HG02852 (cell line): ENCODE results near the gene HSPA9.

Experiments
- ATAC-seq: cut with Tn5 transposase; IDR thresholded peaks from one replicate; pipeline ENCODE4 v1.9.1; 2021; ENCODE audit warnings: mild to moderate bottlenecking, moderate library complexity; ENCODE audit not compliant: unreplicated experiment

The HSPA9 gene

GRCh38 chr5:138575194-138576015, at the start of gene HSPA9:
Gene HSPA9 (minus strand): TSS chr5:138575401. CDS start chr5:138575318, 83 bp downstream.
- ATAC-seq, result peak; percentile 77

GRCh38 chr5:138623053-138623452, 47.9 kb upstream of the HSPA9 start:
- no peak for ATAC-seq

DNA sequence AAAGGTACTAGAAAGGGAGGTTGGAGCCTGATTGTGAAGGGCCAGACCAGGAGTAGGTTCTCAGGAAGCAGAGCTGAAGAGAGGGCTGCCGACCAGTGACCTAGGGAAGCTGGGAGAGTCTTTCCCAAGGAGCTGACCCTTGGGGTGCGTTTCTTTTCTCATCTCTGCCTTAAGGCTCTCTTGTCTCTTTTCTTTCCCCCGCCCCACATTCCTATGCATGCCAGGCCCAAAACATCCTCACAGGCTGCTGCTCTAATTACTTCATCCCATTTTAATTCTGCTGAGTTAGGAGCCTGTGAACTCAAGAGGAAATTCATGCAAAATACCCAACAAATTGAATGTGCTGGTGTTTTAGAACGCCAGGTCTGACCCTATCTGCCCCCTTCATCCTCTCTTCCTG, 46.9 kb upstream of the HSPA9 start:
- no peak for ATAC-seq

DNA sequence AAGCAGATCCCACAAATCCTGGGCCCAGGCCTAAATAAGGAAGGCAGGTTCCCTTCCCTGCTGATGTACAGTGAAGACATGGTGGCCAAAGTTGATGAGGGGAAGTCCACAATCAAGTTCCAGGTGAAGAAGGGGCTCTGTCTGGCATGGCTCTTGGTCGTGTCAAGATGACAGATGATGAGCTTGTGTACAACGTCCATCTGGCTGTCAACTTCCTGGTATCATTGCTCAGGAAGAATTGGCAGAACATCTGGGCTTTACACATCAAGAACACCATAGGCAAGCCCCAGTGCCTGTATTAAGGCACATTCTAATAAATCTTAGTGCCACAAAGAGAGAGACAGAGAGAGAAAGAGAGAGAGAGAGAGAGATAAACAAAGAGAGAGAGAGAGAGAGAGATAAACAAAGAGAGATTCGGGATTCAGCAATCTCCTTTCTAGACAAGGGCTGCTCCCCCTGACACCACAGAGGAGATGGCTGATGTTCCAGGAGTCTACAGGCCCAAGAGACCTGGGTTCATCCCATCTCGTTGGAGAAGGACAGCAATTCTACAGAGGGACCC, 45.5 kb upstream of the HSPA9 start:
- ATAC-seq, result no peak

GRCh38 chr5:138616508-138616907, 41.3 kb upstream of the HSPA9 start:
- no peak for ATAC-seq

GRCh38 chr5:138615461-138615860, 40.3 kb upstream of the HSPA9 start:
- ATAC-seq, result no peak

DNA sequence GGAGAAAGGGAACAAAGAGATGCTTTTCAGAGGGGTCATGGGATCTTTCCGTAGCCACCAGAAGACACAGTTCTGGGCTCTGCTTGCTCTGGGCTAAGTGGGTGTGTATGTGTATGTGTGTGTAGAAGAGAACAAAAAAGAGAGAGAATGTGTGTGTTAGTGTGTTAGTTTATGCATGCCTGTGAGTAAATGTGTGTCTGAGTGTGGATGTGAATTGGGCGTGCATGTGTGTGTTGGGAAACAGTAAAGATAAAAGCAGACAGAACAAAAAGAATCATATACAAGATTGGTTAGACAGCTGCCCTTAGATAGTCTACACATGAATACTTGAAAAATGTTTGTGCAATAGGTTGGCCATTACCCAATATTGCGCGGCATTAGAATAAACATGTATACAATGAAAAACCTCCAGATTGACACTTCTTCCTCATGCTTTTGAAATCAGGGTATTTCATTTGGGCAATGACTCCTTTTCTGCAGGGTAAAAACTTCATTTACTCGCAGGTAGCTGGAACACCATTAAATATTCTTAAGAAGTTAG, 36.5 kb upstream of the HSPA9 start:
- ATAC-seq, result no peak

GRCh38 chr5:138610918-138611677, 35.9 kb upstream of the HSPA9 start:
- ATAC-seq, result no peak

GRCh38 chr5:138610415-138610917, 35.3 kb upstream of the HSPA9 start:
- ATAC-seq, result no peak

DNA sequence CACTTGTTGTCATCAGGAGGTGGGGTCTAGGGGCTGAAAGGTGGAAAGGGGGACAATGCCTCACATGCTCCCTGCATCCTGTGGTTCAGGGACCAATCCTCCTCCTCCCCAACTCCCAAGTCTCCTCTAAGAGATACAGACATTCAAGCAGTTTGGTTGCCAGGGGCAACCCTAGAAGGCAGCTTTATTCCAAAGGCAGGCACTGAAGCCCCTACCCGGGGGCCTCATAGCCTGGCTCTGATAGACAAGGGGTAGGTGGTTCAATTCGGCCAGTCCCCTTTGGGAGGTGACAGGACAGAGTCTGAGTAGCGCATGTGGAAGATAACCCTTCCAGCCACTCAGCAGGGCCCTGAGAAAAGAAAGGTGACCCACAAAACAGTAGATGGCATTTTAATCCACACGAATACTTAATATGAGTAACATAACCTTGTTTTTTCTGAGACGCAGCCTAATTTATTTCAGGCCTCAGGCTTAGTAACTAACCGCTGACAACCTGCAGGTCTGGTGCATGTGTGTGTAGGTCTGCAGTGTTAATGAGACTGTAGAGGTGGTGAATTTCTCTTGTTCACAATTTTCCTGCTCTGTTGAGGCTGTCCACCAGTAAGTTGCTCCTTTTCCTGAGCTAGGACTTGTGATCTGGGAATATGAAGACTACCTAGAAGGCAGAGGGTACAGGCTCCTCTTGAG, 31.3 kb upstream of the HSPA9 start:
- no peak for ATAC-seq

- no peak for ATAC-seq
These were observed 30.2 kb upstream of the HSPA9 start for GRCh38 chr5:138605254-138605972.

- no peak for ATAC-seq
These were observed 29.1 kb upstream of the HSPA9 start for GRCh38 chr5:138604176-138604785.

- ATAC-seq, result peak; percentile 63
These were observed 28.2 kb upstream of the HSPA9 start for GRCh38 chr5:138603249-138603920.

DNA sequence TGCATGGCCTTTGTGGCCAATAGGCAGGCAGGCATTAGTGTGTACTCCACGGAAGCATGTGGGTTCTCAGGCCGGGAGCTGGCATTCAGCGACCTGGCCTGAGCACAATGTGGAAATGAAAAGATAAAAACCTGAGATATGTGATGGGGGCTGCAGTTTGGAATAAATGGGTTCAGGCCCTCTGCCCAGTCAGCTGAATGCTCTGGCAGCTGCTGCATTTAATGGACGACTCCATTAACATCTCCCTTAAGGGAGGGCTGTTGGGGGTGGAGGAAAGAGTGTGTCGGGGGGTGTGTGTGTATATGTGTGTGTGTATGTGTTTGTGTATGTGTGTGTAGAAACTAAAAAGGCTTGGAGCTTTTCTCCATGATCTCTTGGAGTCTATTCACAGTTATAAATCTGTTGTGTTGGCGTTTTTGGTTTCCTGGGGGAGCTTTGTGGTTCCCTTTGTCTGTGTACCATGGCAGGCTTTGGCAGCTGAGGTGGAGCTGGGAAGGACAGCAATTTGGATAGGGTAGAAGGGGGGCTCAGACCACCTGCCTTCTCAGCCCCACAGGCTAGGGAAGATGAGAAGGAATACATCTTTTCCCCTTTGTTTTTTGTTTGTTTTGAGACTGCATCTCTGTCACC, 27.3 kb upstream of the HSPA9 start:
- no peak for ATAC-seq

DNA sequence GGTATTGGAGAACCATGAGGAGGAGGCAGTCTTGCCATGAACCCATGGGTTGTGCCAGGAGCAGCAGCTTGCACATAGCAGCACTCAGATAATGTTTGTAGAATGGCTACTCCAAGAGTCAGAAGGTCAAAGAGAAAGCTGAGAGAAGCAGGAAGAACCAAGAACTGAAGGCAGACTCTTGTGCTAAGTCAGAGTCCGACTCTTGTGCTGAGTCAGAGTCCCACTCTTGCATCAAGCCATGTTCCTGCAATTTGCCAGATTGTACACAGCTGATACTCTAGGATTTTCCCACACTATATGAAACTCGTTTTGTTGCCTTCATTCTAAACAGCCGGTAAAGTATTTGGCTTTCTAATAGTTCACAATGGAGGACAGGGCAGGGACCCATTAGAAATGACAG, 26.2 kb upstream of the HSPA9 start:
- ATAC-seq, result no peak

DNA sequence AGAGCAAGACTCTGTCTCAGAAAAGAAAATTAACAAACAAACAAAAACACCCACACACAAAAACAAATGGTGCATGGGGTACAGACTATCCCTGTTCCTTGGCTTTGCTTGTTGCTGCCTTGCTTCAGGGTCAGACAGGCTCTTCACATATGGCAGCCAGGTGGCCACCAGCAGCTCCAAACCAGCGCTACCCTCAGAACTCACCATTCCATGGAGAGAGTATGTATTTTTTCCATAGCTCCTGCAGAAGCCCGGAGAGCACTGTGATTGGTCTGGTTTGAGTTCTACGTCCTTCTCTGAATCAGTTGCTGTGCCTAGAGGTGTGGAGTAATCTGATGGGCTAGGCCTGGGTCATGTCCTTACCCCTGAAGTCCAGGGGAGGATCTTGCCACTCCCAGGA, 25.2 kb upstream of the HSPA9 start:
- no peak for ATAC-seq

DNA sequence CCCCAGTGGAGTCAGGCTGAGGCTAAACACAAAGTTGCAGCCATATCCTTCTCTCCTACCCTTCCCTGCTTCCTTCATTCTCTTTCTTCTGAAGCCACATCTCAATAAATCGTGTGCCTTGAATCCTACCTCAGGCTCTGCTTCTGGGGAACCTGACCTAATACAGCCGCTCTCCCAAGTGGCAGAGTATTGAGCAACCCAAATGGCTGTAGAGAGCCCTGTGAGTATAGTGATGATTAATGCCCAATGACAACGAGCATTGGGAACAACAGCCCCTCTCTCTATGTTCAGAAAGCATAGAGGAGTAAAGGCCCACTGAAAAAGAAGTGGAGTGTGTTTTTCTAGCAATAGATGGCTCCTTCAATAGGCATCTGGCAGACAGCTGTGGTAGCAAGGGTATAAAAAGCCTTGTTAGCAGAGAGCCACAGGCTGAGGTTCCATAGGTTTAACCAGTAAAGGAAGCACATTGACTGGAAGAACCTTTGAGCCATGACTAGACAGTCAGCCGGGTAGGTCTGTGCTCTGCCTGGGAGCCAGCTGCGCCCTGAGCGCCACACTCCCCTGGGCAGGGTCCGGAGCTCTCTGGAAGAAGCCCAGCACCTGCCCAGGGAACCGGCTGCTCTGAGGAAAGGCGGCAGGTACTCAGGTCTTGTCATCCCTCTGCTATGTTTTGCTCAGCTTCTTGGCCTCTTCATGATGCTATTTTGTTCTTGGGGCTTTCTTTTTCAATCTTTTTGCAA, 22.6 kb upstream of the HSPA9 start:
- ATAC-seq, result no peak
